SK-N-SH (cell line): ENCODE results near the gene CSNK2A1. TPM values are rescaled to one million over a fixed set of nuclear protein-coding genes. Genes with fewer than 3 reads are reported as not detected.
A peak's percentile ranks its signal among the peaks of the same experiment; 100 is the strongest.

Experiments
- CTCF ChIA-PET: fragments of 300-600, 350-600 bp; formaldehyde crosslinking; extraction: SDS; loops from one replicate; lab custom pipeline; 2021; lab: Yijun Ruan, JAX
- POLR2A ChIA-PET: fragments of 350-600 bp; sonication (Branson Sonifier 250); formaldehyde crosslinking; extraction: SDS; loops from one replicate; lab custom pipeline; 2020; ENCODE audit warnings: antibody characterized with exemption, inconsistent platforms; lab: Yijun Ruan, JAX
- DNase-seq: peaks from one replicate; pipeline ENCODE4 v3.0.0; 2012
- H2AFZ ChIP-seq: fragments of 200-600 bp; sonication (generic); 2 replicates; pipeline ENCODE4 v1.8.1; 2016; ENCODE audit warnings: antibody characterized with exemption, mild to moderate bottlenecking, low read depth
- H3F3A ChIP-seq: fragments of 200-600 bp; sonication (generic); replicated peaks from 2 replicates; pipeline ENCODE3; 2016; ENCODE audit warnings: antibody characterized with exemption, mild to moderate bottlenecking; ENCODE audit not compliant: insufficient read depth
- H3K27ac ChIP-seq, 2 experiments: fragments of 200-500 bp in 1 of 2; fragments of 200-600 bp in 1 of 2; sonication (Bioruptor generic) in 1 of 2; sonication (generic), shearing (Covaris generic) in 1 of 2; 2 replicates each; pipeline versions ENCODE4 v1.5.1 to v1.6.1; 2014 to 2016; ENCODE audit warnings: low read depth in 2 of 2, inconsistent platforms in 1 of 2, low read length in 1 of 2, mild to moderate bottlenecking in 1 of 2, mixed read lengths in 1 of 2
- H3K27me3 ChIP-seq: fragments of 200-600 bp; sonication (generic), shearing (Covaris generic); 2 replicates; pipeline ENCODE4 v1.6.1; 2016; ENCODE audit warnings: mixed run types; ENCODE audit not compliant: insufficient read depth
- H3K36me3 ChIP-seq, 2 experiments: fragments of 200-500 bp in 1 of 2; fragments of 200-600 bp in 1 of 2; sonication (Bioruptor generic) in 1 of 2; sonication (generic) in 1 of 2; replicated peaks in 1 of 2; 2 replicates each; pipeline versions ENCODE3 to v1.5.1; 2014 to 2016; ENCODE audit warnings: low read length in 1 of 2, mild to moderate bottlenecking in 1 of 2; ENCODE audit not compliant: insufficient read depth in 2 of 2, control insufficient read depth in 1 of 2
- H3K4me1 ChIP-seq, 2 experiments: fragments of 200-500 bp in 1 of 2; fragments of 200-600 bp in 1 of 2; sonication (Bioruptor generic) in 1 of 2; sonication (generic), shearing (Covaris generic) in 1 of 2; 2 replicates each; pipeline versions ENCODE4 v1.5.1 to v1.6.1; 2014 to 2016; ENCODE audit warnings: low read depth in 1 of 2, low read length in 1 of 2, mixed run types in 1 of 2; ENCODE audit not compliant: insufficient read depth in 2 of 2, control insufficient read depth in 1 of 2
- H3K4me2 ChIP-seq: fragments of 200-600 bp; sonication (generic), shearing (Covaris generic); 2 replicates; pipeline ENCODE4 v1.6.1; 2017; ENCODE audit warnings: mixed run types
- H3K4me3 ChIP-seq, 2 experiments: fragments of 200-500 bp in 1 of 2; fragments of 200-600 bp in 1 of 2; sonication (Bioruptor generic) in 1 of 2; sonication (generic), shearing (Covaris generic) in 1 of 2; 2 replicates each; pipeline versions ENCODE4 v1.5.1 to v1.8.1; 2014 to 2016; ENCODE audit warnings: low read depth in 2 of 2, inconsistent platforms in 1 of 2, low read length in 1 of 2, mild to moderate bottlenecking in 1 of 2, mixed read lengths in 1 of 2, moderate library complexity in 1 of 2
- H3K79me2 ChIP-seq: fragments of 200-600 bp; sonication (generic); 2 replicates; pipeline ENCODE4 v1.8.1; 2017; ENCODE audit warnings: mild to moderate bottlenecking; ENCODE audit not compliant: insufficient read depth
- H3K9ac ChIP-seq: fragments of 200-600 bp; sonication (generic); 2 replicates; pipeline ENCODE4 v1.6.1; 2017; ENCODE audit warnings: mixed run types
- H3K9me2 ChIP-seq: fragments of 200-600 bp; sonication (generic); 2 replicates; pipeline ENCODE4 v1.6.1; 2017; ENCODE audit warnings: mixed run types
- H3K9me3 ChIP-seq: fragments of 200-600 bp; sonication (generic); 2 replicates; pipeline ENCODE4 v1.6.1; 2017; ENCODE audit warnings: mixed run types, mild to moderate bottlenecking, moderate library complexity
- H4K20me1 ChIP-seq: fragments of 200-600 bp; sonication (generic); 2 replicates; pipeline ENCODE4 v1.6.1; 2017; ENCODE audit warnings: mild to moderate bottlenecking, mixed run types; ENCODE audit not compliant: insufficient read depth
- CHD2 ChIP-seq: fragments of 150-350 bp; IDR thresholded peaks from 2 replicates; pipeline ENCODE4 v1.6.1; 2018; ENCODE audit warnings: low read length; ENCODE audit not compliant: partially characterized antibody
- ELF1 ChIP-seq: IDR thresholded peaks from 2 replicates; pipeline ENCODE4 v1.4.0; 2012
- FOSL2 ChIP-seq: IDR thresholded peaks from 2 replicates; pipeline ENCODE4 v1.4.0; 2012; ENCODE audit warnings: low read depth, mild to moderate bottlenecking, moderate library complexity, borderline replicate concordance
- FOXJ3 ChIP-seq: sonication (generic); formaldehyde crosslinking; IDR thresholded peaks from 2 replicates; pipeline ENCODE4 v1.5.1; 2020; ENCODE audit warnings: mild to moderate bottlenecking, missing genetic modification reagents
- GATA2 ChIP-seq: sonication (generic); formaldehyde crosslinking; IDR thresholded peaks from 2 replicates; pipeline ENCODE4 v1.5.0; 2020; ENCODE audit warnings: mild to moderate bottlenecking, missing genetic modification reagents
- JUND ChIP-seq: IDR thresholded peaks from 2 replicates; pipeline ENCODE4 v1.4.0; 2012
- MEF2A ChIP-seq: IDR thresholded peaks from 2 replicates; pipeline ENCODE4 v1.4.0; 2012; ENCODE audit warnings: low read depth, borderline replicate concordance
- MXI1 ChIP-seq: IDR thresholded peaks from 2 replicates; pipeline ENCODE4 v1.6.1; 2012; ENCODE audit warnings: mild to moderate bottlenecking, low read depth, low read length, improper control_type of control experiment
- NRF1 ChIP-seq: IDR thresholded peaks from 2 replicates; pipeline ENCODE4 v1.6.1; 2012; ENCODE audit warnings: low read depth, mild to moderate bottlenecking, low read length
- POLR2AphosphoS5 ChIP-seq: IDR thresholded peaks from 2 replicates; pipeline ENCODE4 v1.6.1; 2012; ENCODE audit warnings: low read depth, low read length
- RCOR1 ChIP-seq: fragments of 150-350 bp; IDR thresholded peaks from 2 replicates; pipeline ENCODE4 v1.6.1; 2017; ENCODE audit warnings: antibody characterized with exemption, low read length
- RXRA ChIP-seq: IDR thresholded peaks from 2 replicates; pipeline ENCODE4 v1.4.0; 2012; ENCODE audit warnings: low read depth, mild to moderate bottlenecking, borderline replicate concordance
- SIN3A ChIP-seq: IDR thresholded peaks from 2 replicates; pipeline ENCODE4 v1.6.1; 2012; ENCODE audit warnings: low read depth, mild to moderate bottlenecking, low read length, moderate library complexity, borderline replicate concordance
- TAF1 ChIP-seq: IDR thresholded peaks from 2 replicates; pipeline ENCODE4 v1.6.1; 2012; ENCODE audit warnings: low read depth, mild to moderate bottlenecking, low read length, moderate library complexity, borderline replicate concordance
- TCF12 ChIP-seq: IDR thresholded peaks from 2 replicates; pipeline ENCODE4 v1.4.0; 2012
- TEAD4 ChIP-seq: IDR thresholded peaks from 2 replicates; pipeline ENCODE4 v1.4.0; 2012; ENCODE audit warnings: mild to moderate bottlenecking, borderline replicate concordance; ENCODE audit not compliant: insufficient read depth
- YY1 ChIP-seq: IDR thresholded peaks from 2 replicates; pipeline ENCODE4 v1.4.0; 2012; ENCODE audit warnings: low read depth, mild to moderate bottlenecking
- WGBS: methylation state at CpG from one replicate; pipeline ENCODE4 v1.1.6; 2017; ENCODE audit warnings: low lambda C conversion rate; 5-methylcytosine and 5-hydroxymethylcytosine counted together
- polyA plus RNA-seq, 3 experiments: library from polyadenylated mRNA; depleted of rRNA; stranded (reverse); fragments of >200 nt; gene quantifications; 2 replicates each; pipeline ENCODE4 v1.2.3, GENCODE V29; 2012
- TF ChIP-seq, protein P1 (sequence below): IDR thresholded peaks from 2 replicates; pipeline ENCODE4 v1.4.0; 2012; ENCODE audit warnings: low read depth
- TF ChIP-seq, protein P2 (sequence below): fragments of 150-350 bp; IDR thresholded peaks from 2 replicates; pipeline ENCODE4 v1.6.1; 2016; ENCODE audit warnings: mild to moderate bottlenecking, low read depth, low read length

CSNK2A1 gene
- polyA plus RNA-seq, 1 of the 3 experiments (the other 2 are of a cell fraction): 61.9 TPM

DNA sequence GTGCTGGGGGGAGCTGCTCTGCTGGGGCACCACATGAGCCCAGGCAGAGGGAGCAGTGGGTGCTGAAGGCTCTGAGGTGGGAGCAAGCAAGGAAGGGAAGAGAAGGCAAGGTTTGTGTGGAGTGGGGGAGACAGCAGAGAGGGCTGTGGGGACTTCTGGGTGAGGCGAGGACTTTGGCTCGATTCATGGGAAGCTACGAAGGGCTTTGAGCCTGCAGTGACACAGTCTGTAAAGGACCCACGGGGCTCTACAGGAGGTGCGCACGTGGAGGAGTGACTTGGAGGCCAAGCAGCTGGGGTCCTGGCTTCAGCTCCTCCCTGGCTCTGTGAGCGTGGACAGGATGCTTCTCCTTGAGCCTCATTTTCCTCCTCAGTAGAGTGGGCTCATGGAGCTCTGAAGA, 29.1 kb upstream of the CSNK2A1 start:
- no peaks in the 10 kb centered on the region for H3F3A ChIP-seq
- no peak for DNase-seq
- ChIA-PET CTCF (interaction anchor here (0.6 to 3.7 kb wide), 6 partner anchors 10 to 166 kb away, joined by 3 to 15 read pairs (median 6); partner anchors contain the start of gene SRXN1), POLR2A (interaction anchor here (0.6 kb wide), 1 partner anchor 29 kb away, joined by 3 read pairs; no protein-coding TSS in a partner anchor)
- H3K27me3 ChIP-seq: peaks cover 20% of the 10 kb centered on the region; the same call in 1 of the 2 replicates
- no peak overlapping the region for H3K4me3 ChIP-seq
- no peak overlapping the region for H2AFZ ChIP-seq
- no peaks in the 10 kb centered on the region for H3K9me3 ChIP-seq
- no peak overlapping the region for H3K4me2 ChIP-seq
- 41% methylated on average over 6 of the region's 7 CpGs for WGBS
- H3K9ac ChIP-seq: no peak overlapping the region
- H3K79me2 ChIP-seq: no peaks in the 10 kb centered on the region
- H3K4me1 ChIP-seq: peaks cover 0 to 3% of the 10 kb centered on the region in 2 experiments; a peak in 1 of 4 replicates
- no peaks in the 10 kb centered on the region for H4K20me1 ChIP-seq
- TF ChIP-seq TEAD4 (no peak), SIN3A (no peak), MXI1 (no peak), MEF2A (no peak), RCOR1 (no peak), JUND (no peak), FOXJ3 (CRISPR knock-in tag) (no peak), FOSL2 (no peak), GATA2 (CRISPR knock-in tag) (no peak)
- TF ChIP-seq, protein P1, sequence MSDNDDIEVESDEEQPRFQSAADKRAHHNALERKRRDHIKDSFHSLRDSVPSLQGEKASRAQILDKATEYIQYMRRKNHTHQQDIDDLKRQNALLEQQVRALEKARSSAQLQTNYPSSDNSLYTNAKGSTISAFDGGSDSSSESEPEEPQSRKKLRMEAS: no peak
- TF ChIP-seq, protein P2, sequence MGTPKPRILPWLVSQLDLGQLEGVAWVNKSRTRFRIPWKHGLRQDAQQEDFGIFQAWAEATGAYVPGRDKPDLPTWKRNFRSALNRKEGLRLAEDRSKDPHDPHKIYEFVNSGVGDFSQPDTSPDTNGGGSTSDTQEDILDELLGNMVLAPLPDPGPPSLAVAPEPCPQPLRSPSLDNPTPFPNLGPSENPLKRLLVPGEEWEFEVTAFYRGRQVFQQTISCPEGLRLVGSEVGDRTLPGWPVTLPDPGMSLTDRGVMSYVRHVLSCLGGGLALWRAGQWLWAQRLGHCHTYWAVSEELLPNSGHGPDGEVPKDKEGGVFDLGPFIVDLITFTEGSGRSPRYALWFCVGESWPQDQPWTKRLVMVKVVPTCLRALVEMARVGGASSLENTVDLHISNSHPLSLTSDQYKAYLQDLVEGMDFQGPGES: no peak
- H3K9me2 ChIP-seq: no peaks in the 10 kb centered on the region
- H3K27ac ChIP-seq: no peak overlapping the region
- no peaks in the 10 kb centered on the region for H3K36me3 ChIP-seq

DNA sequence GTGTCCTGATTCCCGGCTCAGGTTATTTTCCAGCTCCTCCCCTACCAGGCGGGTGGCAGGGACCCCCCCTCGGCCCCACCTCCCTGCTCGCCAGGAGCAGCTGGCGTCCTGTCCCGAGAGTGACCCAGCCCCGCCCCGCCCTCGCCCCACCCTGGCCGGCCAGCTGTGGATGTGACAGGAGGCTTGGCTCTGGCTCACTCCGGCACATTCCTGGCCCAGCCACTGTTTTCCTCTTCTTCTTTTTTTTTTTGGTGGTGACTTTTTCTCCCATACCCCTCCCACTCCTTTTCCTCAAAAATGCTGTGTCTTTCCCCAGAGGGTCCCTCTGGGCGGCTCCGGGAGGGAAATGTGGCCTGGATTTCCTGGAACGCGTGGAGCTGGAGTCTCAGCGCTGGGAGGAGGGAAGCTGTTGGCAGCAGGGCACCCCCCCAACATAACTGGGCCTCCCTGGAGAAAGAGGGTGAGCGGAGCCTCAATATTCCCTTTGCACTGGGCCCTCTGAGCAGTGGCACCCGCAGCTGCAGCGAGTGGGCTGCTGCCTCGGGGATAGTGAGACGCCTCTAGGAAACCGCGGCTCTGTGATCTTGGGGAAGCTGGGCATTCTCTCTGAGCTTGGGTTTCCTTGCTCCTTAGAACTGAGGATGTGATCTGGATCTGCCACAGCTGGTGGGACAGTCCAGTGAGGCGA, 28.3 kb upstream of the CSNK2A1 start:
- Histone ChIP-seq H3K36me3 (no peaks in the 10 kb centered on the region), H3K27me3 (peaks cover 26% of the 10 kb centered on the region; the same call in 1 of the 2 replicates), H3K79me2 (no peaks in the 10 kb centered on the region), H3K9me3 (no peaks in the 10 kb centered on the region), H3K9ac (no peak overlapping the region), H3K9me2 (no peaks in the 10 kb centered on the region), H4K20me1 (no peaks in the 10 kb centered on the region), H3K4me1 (peaks cover 0 to 3% of the 10 kb centered on the region in 2 experiments; a peak in 1 of 4 replicates), H3K4me2 (no peak overlapping the region), H3K27ac (no peak overlapping the region), H3K4me3 (no peak overlapping the region), H2AFZ (no peak overlapping the region), H3F3A (no peaks in the 10 kb centered on the region)
- CTCF ChIA-PET: interaction anchor here (0.6 to 3.7 kb wide), 7 partner anchors 9 to 167 kb away, joined by 3 to 15 read pairs (median 5); partner anchors contain the start of gene SRXN1
- POLR2A ChIA-PET: interaction anchor here (1.2 kb wide), 1 partner anchor 28 kb away, joined by 4 read pairs; the partner anchor contains the start of gene CSNK2A1
- peak; percentile 53 for DNase-seq
- WGBS: 16% methylated on average over 23 of the region's 24 CpGs
- TF ChIP-seq TCF12 (no peak), CHD2 (no peak), TAF1 (no peak), MEF2A (no peak), SIN3A (no peak), ELF1 (no peak), YY1 (no peak), RXRA (no peak), MXI1 (no peak), NRF1 (no peak), POLR2AphosphoS5 (no peak)
